ENCODE data around the gene SEMA4G.

Gene SEMA4G

GRCh38 chr10:101016814-101017213 lies 47.5 kb downstream of the SEMA4G start:
- H3K4me3 ChIP-seq (replicated peaks; ENCODE audit: low read depth, low read length), result no peak overlapping the region
- TF ChIP-seq CTCF (IDR thresholded peaks at IDR 0.05; ENCODE audit: low read depth, low read length, missing control alignments), result no peak
- no peak for DNase-seq (ENCODE audit: extremely low read depth, low read depth)

GRCh38 chr10:101018118-101018599 lies 48.9 kb downstream of the SEMA4G start:
- no peak for TF ChIP-seq CTCF (IDR thresholded peaks at IDR 0.05; ENCODE audit: low read depth, low read length, missing control alignments)
- no peak for DNase-seq (ENCODE audit: extremely low read depth, low read depth)
- no peak overlapping the region for H3K4me3 ChIP-seq (replicated peaks; ENCODE audit: low read depth, low read length)

GRCh38 chr10:101018600-101019439 lies 49.5 kb downstream of the SEMA4G start:
- no peak overlapping the region for H3K4me3 ChIP-seq (replicated peaks; ENCODE audit: low read depth, low read length)
- peak; percentile 80 for TF ChIP-seq CTCF (IDR thresholded peaks at IDR 0.05; ENCODE audit: low read depth, low read length, missing control alignments)
- DNase-seq (ENCODE audit: extremely low read depth, low read depth), result no peak
